GM23338 (cell line): ENCODE data around the gene GIMAP1. TPM values are rescaled to one million over a fixed set of nuclear protein-coding genes. Genes with fewer than 3 reads are reported as not detected.
A peak's percentile ranks its signal among the peaks of the same experiment; 100 is the strongest.

Experiments
- ATAC-seq: fragments of 200-7000 bp; cut with Tn5 transposase; 3 replicates; pipeline ENCODE4 v1.9.1; 2020
- DNase-seq: peaks from one replicate; pipeline ENCODE4 v3.0.0-alpha.2; 2015; ENCODE audit warnings: low spot score
- H2AFZ ChIP-seq: fragments of 200-600 bp; sonication (generic); 2 replicates; pipeline ENCODE4 v1.8.0; 2016; ENCODE audit warnings: antibody characterized with exemption, mild to moderate bottlenecking, moderate library complexity
- H3F3A ChIP-seq: fragments of 200-600 bp; sonication (generic); replicated peaks from 2 replicates; pipeline ENCODE4 v1.8.0; 2017; ENCODE audit warnings: antibody characterized with exemption, mixed run types, low read depth
- H3K27ac ChIP-seq: fragments of 200-600 bp; sonication (generic); 2 replicates; pipeline ENCODE4 v1.6.1; 2016; ENCODE audit warnings: low read depth
- H3K27me3 ChIP-seq: fragments of 200-600 bp; sonication (generic); 2 replicates; pipeline ENCODE4 v1.8.0; 2016; ENCODE audit warnings: mild to moderate bottlenecking, mixed run types, moderate library complexity; ENCODE audit not compliant: insufficient read depth
- H3K36me3 ChIP-seq: fragments of 200-600 bp; sonication (generic); 2 replicates; pipeline ENCODE4 v1.8.0; 2016; ENCODE audit warnings: mild to moderate bottlenecking; ENCODE audit not compliant: insufficient read depth
- H3K4me1 ChIP-seq: fragments of 200-600 bp; sonication (generic); 2 replicates; pipeline ENCODE4 v1.8.0; 2016; ENCODE audit warnings: mild to moderate bottlenecking, moderate library complexity; ENCODE audit not compliant: insufficient read depth
- H3K4me2 ChIP-seq: fragments of 200-600 bp; sonication (generic); 2 replicates; pipeline ENCODE4 v1.7.1; 2017; ENCODE audit warnings: mixed run types
- H3K4me3 ChIP-seq: fragments of 200-600 bp; sonication (generic); 2 replicates; pipeline ENCODE4 v1.6.1; 2016; ENCODE audit warnings: mixed run types
- H3K79me2 ChIP-seq: fragments of 200-600 bp; sonication (generic); replicated peaks from 2 replicates; pipeline ENCODE4 v1.8.0; 2017; ENCODE audit warnings: mild to moderate bottlenecking; ENCODE audit not compliant: insufficient read depth
- H3K9me2 ChIP-seq: fragments of 200-600 bp; sonication (generic); 2 replicates; pipeline ENCODE4 v1.8.0; 2017; ENCODE audit not compliant: insufficient read depth
- H4K20me1 ChIP-seq: fragments of 200-600 bp; sonication (generic); replicated peaks from 2 replicates; pipeline ENCODE4 v1.8.0; 2017; ENCODE audit warnings: mild to moderate bottlenecking; ENCODE audit not compliant: insufficient read depth
- H3K27ac Mint-ChIP-seq: 2 replicates; pipeline ENCODE4 v1.8.0; 2020; ENCODE audit warnings: inconsistent platforms, mild to moderate bottlenecking, moderate library complexity, mixed read lengths
- H3K27me3 Mint-ChIP-seq: 3 replicates; pipeline ENCODE4 v1.8.0; 2022; ENCODE audit warnings: low read depth, mild to moderate bottlenecking, moderate library complexity, mixed read lengths, inconsistent platforms; ENCODE audit not compliant: insufficient read depth, poor library complexity
- H3K36me3 Mint-ChIP-seq: 3 replicates; pipeline ENCODE4 v1.8.0; 2021; ENCODE audit warnings: low read depth, mild to moderate bottlenecking, inconsistent platforms, moderate library complexity, mixed read lengths
- H3K4me1 Mint-ChIP-seq: 3 replicates; pipeline ENCODE4 v1.8.0; 2020; ENCODE audit warnings: mild to moderate bottlenecking, inconsistent platforms, mixed read lengths
- H3K4me3 Mint-ChIP-seq: 3 replicates; pipeline ENCODE4 v1.8.0; 2021; ENCODE audit warnings: moderate library complexity, mild to moderate bottlenecking, inconsistent platforms, mixed read lengths
- H3K9me3 Mint-ChIP-seq: 3 replicates; pipeline ENCODE4 v1.8.0; 2020; ENCODE audit warnings: moderate library complexity, mild to moderate bottlenecking, inconsistent platforms, mixed read lengths
- CREB1 ChIP-seq: fragments of 250-450 bp; sonication (Bioruptor Pico); IDR thresholded peaks from 2 replicates; pipeline ENCODE4 v1.5.0; 2020; ENCODE audit warnings: low read depth, mild to moderate bottlenecking, moderate library complexity
- CTCF ChIP-seq, 2 experiments: fragments of 200-600 bp in 1 of 2; sonication (generic) in 1 of 2; conservative IDR thresholded peaks; 2 replicates each; pipeline versions ENCODE4 v1.5.1 to v1.6.1; 2016 to 2017; ENCODE audit warnings: antibody characterized with exemption in 2 of 2, low read depth in 2 of 2, mild to moderate bottlenecking in 2 of 2, moderate library complexity in 1 of 2
- EZH2phosphoT487 ChIP-seq: fragments of 200-600 bp; sonication (generic); IDR thresholded peaks from one replicate; pipeline ENCODE4 v1.8.1; 2018; ENCODE audit warnings: antibody characterized with exemption; ENCODE audit not compliant: unreplicated experiment
- JUNB ChIP-seq: IDR thresholded peaks from one replicate; pipeline ENCODE4 v1.6.1; 2016; ENCODE audit warnings: antibody characterized with exemption; ENCODE audit not compliant: unreplicated experiment
- POLR2AphosphoS5 ChIP-seq: IDR thresholded peaks from 2 replicates; pipeline ENCODE4 v1.6.1; 2016; ENCODE audit warnings: antibody characterized with exemption, low read depth
- STAT1 ChIP-seq: IDR thresholded peaks from one replicate; pipeline ENCODE4 v1.6.1; 2016; ENCODE audit warnings: antibody characterized with exemption; ENCODE audit not compliant: unreplicated experiment
- ZNF331 ChIP-seq: fragments of 250-450 bp; sonication (Bioruptor Pico); IDR thresholded peaks from 2 replicates; pipeline ENCODE4 v1.5.0; 2020; ENCODE audit warnings: low read depth, mild to moderate bottlenecking, moderate library complexity
- ZNF462 ChIP-seq: fragments of 250-450 bp; sonication (Bioruptor Pico); IDR thresholded peaks from 2 replicates; pipeline ENCODE4 v1.5.0; 2020; ENCODE audit warnings: mild to moderate bottlenecking, moderate library complexity
- polyA plus RNA-seq: library from polyadenylated mRNA; unstranded; fragments of >200 nt; fragmentation: Nextera tagmentation; extraction: Ambion mirVana; gene quantifications from 2 replicates; pipeline ENCODE4 v1.2.1, GENCODE V29; 2016
- total RNA-seq: library from RNA; depleted of rRNA; stranded (reverse); fragments of >200 nt; shearing (Covaris generic); gene quantifications from 2 replicates; pipeline ENCODE4 v1.2.3, GENCODE V29; 2014
- TF ChIP-seq, protein P1 (sequence below): IDR thresholded peaks from 2 replicates; pipeline ENCODE4 v1.6.1; 2016; ENCODE audit warnings: antibody characterized with exemption
- TF ChIP-seq, protein P2 (sequence below): IDR thresholded peaks from one replicate; pipeline ENCODE4 v1.6.1; 2018; ENCODE audit warnings: antibody characterized with exemption; ENCODE audit not compliant: unreplicated experiment

Gene GIMAP1
- total and polyA plus RNA-seq, 2 experiments from 2014 or later = not detected

GRCh38 chr7:150734254-150734653 is 17.8 kb downstream of the GIMAP1 start (continued):
- TF ChIP-seq EZH2phosphoT487 (no peak), CREB1 (CRISPR knock-in tag) (no peak), STAT1 (no peak), JUNB (no peak), ZNF331 (CRISPR knock-in tag) (no peak)
- TF ChIP-seq, protein P1, sequence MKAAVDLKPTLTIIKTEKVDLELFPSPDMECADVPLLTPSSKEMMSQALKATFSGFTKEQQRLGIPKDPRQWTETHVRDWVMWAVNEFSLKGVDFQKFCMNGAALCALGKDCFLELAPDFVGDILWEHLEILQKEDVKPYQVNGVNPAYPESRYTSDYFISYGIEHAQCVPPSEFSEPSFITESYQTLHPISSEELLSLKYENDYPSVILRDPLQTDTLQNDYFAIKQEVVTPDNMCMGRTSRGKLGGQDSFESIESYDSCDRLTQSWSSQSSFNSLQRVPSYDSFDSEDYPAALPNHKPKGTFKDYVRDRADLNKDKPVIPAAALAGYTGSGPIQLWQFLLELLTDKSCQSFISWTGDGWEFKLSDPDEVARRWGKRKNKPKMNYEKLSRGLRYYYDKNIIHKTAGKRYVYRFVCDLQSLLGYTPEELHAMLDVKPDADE = no peak

- H3K4me1 ChIP-seq = no peaks in the 10 kb centered on the region
- H3K9me3 Mint-ChIP-seq = peaks cover 13% of the 10 kb centered on the region; the same call in 1 of the 3 replicates
- H3K9me2 ChIP-seq = no peaks in the 10 kb centered on the region
- no peaks in the 10 kb centered on the region for H3K36me3 Mint-ChIP-seq
- H3K27me3 Mint-ChIP-seq = peaks cover 97% of the 10 kb centered on the region
- no peak overlapping the region for H3K4me2 ChIP-seq
- peak; percentile 96 for DNase-seq
- H3K27me3 ChIP-seq = peaks cover 99% of the 10 kb centered on the region
- H3K4me3 ChIP-seq = no peak overlapping the region
- no peaks in the 10 kb centered on the region for H3K36me3 ChIP-seq
- no peaks in the 10 kb centered on the region for H3K79me2 ChIP-seq
- H3K27ac Mint-ChIP-seq = no peak overlapping the region
- H4K20me1 ChIP-seq = peaks cover 29% of the 10 kb centered on the region
- peaks cover 8% of the 10 kb centered on the region; the same call in 1 of the 3 replicates for H3K4me1 Mint-ChIP-seq
- H2AFZ ChIP-seq = no peak overlapping the region
- peak; percentile 100 for ATAC-seq
- no peak overlapping the region for H3K27ac ChIP-seq
- no peak overlapping the region for H3K4me3 Mint-ChIP-seq
- H3F3A ChIP-seq = no peaks in the 10 kb centered on the region
- TF ChIP-seq, protein P2, sequence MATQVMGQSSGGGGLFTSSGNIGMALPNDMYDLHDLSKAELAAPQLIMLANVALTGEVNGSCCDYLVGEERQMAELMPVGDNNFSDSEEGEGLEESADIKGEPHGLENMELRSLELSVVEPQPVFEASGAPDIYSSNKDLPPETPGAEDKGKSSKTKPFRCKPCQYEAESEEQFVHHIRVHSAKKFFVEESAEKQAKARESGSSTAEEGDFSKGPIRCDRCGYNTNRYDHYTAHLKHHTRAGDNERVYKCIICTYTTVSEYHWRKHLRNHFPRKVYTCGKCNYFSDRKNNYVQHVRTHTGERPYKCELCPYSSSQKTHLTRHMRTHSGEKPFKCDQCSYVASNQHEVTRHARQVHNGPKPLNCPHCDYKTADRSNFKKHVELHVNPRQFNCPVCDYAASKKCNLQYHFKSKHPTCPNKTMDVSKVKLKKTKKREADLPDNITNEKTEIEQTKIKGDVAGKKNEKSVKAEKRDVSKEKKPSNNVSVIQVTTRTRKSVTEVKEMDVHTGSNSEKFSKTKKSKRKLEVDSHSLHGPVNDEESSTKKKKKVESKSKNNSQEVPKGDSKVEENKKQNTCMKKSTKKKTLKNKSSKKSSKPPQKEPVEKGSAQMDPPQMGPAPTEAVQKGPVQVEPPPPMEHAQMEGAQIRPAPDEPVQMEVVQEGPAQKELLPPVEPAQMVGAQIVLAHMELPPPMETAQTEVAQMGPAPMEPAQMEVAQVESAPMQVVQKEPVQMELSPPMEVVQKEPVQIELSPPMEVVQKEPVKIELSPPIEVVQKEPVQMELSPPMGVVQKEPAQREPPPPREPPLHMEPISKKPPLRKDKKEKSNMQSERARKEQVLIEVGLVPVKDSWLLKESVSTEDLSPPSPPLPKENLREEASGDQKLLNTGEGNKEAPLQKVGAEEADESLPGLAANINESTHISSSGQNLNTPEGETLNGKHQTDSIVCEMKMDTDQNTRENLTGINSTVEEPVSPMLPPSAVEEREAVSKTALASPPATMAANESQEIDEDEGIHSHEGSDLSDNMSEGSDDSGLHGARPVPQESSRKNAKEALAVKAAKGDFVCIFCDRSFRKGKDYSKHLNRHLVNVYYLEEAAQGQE = no peak
- TF ChIP-seq POLR2AphosphoS5 = peak; percentile 94
- no peak for TF ChIP-seq CTCF (conservative IDR thresholded peaks at IDR 0.05; ENCODE audit: low read depth in 2 of 2)
- TF ChIP-seq, protein P1 = peak; percentile 57
- TF ChIP-seq ZNF462 = no peak
- no peak for TF ChIP-seq STAT1
- no peak for TF ChIP-seq ZNF331 (CRISPR knock-in tag)
Measured at GRCh38 chr7:150735596-150736358, 19.4 kb downstream of the GIMAP1 start.
